Left forelimb (tissue), 1 donor: ENCODE results near the gene FBXO34.
"Not testable (repeated sequence)": the region's sequence is repeated elsewhere in the genome, so short reads cannot be mapped to it uniquely, and the experiment has no call there.

Experiments used
- DNase-seq: peaks from one replicate; pipeline ENCODE4 v3.0.0-alpha.2; 2018; ENCODE audit warnings: low spot score

The FBXO34 gene

DNA sequence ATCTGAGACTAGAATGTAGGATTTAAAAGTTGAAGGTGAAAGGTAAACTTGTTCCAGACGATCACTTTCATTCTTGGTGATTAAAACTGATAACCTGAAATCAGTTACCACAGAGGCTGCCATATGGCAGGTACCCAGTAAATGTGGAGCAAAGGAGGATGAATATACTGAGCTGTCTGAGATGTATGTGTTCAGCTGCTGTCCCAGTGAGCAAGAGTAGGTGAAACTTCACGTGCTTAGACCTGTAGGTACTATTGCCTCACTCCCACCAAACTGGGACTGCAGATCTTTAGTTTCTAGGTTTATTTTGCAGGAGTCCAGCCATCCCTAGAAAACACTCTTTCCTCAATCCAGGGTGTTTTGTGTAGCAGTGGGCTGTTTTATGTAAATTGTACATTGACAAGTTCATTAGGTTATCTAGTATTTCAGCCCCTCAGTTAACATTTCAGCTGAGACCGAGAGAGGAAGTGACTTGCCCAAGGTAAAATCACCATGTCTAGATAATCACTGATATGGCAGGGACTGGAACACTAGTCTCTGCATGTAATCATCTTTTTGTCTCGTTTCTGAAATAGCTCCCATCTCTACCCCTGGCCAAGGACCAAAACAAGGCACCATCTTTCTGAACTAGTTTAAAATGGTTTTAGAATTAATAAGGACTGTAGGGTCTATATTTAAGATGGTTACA lies 77.7 kb downstream of the FBXO34 start:
- DNase-seq = no peak

DNA sequence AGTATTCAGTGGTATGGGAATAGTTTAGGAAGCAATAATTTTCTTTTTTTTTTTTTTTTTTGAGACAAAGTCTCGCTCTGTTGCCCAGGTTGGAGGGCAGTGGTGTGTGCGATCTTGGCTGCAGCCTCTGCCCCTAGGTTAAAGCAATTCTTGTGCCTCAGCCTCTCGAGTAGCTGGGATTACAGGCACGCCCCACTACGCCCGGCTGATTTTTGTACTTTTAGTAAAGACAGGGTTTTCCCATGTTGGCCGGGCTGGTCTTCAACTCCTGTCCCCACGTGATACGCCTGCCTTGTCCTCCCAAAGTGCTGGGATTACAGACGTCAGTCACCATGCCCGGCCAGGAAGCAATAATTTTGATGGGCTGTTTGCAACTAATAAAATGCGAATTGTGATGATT lies 78.3 kb downstream of the FBXO34 start:
- DNase-seq = no peak

DNA sequence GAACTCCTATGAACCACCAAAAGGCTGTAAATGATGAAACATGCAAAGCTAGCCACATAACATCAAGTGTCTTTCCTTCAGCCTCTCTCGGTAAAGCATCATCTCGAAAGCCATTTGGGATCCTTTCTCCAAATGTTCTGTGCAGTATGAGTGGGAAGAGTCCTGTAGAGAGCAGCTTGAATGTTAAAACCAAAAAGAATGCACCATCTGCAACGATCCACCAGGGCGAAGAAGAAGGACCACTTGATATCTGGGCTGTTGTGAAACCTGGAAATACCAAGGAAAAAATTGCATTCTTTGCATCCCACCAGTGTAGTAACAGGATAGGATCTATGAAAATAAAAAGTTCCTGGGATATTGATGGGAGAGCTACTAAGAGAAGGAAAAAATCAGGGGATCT lies 79.2 kb downstream of the FBXO34 start:
- DNase-seq = no peak

DNA sequence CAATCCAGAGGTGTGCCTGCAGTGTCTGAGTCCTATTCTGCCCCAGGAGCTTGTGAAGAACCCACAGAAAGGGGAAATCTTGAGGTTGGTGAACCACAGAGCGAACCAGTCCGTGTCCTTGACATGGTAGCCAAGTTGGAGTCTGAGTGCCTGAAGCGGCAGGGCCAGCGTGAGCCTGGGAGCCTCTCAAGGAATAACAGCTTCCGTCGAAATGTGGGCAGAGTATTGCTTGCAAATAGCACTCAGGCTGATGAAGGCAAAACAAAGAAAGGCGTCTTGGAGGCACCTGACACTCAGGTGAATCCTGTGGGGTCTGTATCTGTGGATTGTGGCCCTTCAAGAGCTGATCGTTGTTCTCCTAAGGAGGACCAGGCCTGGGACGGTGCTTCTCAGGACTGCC lies 79.9 kb downstream of the FBXO34 start:
- DNase-seq = no peak

DNA sequence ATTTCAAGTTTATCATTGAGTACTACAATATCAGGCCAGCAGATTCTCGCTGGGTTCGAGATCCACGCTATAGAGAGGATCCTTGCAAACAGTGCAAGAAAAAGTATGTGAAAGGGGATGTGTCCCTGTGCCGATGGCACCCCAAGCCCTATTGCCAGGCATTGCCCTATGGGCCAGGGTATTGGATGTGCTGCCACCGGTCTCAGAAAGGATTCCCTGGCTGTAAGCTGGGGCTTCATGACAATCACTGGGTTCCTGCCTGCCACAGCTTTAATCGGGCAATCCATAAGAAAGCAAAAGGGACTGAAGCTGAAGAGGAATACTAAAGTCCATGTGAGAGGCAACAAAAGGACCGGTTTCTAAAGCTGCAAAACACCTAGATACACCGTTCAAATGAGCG lies 81.0 kb downstream of the FBXO34 start:
- DNase-seq = no peak

DNA sequence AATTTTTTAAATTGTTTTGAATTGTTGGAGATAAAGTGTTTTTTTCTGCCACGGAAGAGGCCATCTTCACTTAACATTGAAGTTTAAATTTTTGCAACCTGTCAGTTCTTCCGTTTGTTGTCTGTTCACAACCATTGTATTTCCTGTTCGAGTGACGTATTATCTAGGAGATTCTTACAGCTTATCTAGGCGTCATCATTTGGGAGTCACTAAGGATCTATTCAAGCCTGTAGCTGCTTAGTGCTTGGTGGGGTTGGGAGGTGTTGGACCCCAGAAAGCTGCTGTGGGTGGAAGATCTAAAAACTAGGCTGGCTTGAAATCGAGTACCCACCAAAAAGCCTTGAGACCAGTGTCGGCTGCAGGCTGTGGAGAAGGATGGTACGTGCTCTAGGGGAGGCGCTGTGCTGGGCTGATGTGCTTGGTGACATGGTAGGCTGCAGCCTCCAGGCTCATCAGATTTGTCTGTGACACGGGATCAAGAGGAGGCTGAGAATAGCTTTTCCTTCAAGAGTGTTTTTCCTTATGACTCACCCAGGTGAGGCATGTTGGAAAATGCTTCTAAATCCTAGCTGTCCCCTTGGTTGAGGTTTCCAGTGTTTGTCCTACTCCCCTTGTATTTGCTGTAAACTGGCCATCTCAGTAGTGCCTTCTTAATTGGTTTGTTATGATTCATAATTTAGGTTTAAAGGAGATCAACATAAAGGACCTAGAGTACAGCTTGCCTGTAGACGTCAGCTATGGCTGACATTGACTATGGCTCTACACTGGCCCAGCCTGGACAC lies 82.7 kb downstream of the FBXO34 start:
- no peak for DNase-seq

DNA sequence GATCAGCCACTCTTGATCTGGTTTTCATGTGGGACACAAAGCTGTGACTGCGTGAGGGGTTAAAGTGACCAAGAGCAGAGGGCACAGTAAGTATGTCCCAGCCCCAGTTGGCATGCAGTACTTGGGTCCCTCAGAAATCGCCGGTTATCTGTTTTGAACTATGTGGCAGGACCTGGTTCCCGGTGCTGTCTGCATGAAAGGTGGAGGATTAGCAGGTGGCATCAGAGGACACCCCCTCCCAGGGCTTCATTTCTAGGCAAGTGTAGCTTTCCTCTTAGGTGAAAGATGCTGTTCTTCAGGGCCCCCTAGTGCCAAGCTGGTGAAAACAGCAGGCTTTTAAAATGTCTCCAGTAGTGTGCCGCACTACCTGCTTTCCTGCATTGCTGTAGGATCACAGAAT lies 83.3 kb downstream of the FBXO34 start:
- no peak for DNase-seq

DNA sequence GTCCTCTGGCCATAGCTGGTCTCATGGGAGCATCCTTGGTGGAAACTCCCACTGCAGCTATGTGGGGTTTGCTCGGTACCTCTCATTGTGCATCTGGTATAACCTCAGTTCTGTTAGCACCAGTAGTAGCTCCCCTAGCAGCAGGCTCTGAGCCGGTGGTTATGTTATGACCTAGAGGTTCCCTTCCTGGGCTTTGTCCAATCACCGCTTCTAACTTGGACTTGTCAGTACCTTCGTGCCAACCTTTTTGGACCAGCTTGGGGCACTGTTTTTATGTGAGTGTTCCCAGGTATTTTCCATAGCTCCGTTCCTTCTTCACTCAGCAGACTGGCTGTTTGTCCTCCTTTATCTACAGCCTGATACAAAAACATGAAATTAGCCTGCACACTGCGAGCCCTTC lies 84.7 kb downstream of the FBXO34 start:
- DNase-seq = no peak

DNA sequence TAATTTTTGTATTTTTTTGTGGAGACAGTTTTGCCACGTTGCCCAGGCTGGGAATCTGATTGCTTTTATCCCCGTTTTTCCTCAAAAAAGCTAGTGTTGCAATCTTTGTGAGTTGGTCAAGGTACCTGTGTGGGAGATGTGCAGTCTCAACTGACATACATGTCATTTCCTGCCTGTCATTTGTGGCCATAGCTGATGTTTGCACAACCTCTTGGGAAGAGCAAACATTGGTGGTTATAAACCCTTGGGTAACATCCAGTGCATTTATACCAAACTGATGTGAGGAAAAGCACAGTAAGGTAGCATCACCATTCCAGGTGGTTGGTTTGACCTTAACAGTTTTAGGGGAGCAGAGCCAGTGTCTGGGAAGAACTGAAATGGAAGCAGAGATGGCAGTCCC lies 85.7 kb downstream of the FBXO34 start:
- no peak for DNase-seq

DNA sequence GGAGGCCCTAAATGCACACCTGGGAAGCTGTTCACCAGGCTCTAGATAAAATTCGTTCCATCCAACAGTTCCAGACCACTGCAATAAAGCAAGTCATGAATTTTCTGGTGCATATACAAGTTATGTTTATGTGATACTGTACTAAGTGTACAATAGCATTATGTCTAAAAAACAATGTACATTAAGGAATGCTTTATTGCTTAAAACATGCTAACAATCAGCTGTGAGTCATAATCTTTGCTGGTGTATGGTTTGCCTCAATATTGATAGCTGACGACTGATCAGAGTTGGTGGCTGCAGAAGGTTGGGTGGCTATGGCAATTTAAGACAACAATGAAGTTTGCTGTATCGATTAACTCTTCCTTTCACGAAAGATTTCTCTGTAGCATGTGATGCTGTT lies 88.1 kb downstream of the FBXO34 start:
- DNase-seq = no peak

DNA sequence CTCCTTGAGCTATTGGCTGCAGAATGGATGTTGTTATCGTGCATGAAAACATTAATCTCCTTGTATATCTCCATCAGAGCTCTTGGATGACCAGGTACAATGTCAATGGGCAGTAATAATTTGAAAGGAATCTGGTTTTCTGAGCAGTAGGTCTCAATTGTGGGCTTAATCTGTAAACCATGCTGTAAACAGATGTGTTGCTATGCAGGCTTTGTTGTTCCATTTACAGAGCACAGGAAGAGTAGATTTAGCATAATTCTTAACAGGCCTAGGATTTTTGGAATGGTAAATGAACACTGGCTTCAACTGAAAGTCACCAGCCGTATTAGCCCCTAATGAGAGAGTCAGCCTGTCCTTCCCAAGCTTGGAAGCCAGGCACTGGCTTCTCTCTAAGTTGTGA lies 90.0 kb downstream of the FBXO34 start:
- no peak for DNase-seq

DNA sequence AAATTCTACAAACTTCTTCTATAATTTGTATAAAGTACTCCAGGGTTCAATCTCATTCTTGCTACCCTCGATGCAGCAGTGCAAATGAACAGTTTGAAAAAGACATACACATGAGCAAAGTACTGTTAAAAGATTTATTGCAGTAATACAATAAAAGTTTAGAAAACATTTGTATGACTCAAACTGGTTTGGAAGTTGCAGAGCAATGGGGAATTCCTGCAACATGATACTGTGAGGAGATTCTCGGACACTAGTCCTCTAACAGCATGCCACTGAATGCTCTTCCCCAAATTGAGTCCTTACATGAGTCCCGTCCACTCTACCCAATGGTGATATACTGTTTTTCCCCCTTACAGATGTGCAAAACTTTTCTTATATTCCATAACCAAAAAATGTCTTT lies 95.0 kb downstream of the FBXO34 start:
- DNase-seq = no peak

DNA sequence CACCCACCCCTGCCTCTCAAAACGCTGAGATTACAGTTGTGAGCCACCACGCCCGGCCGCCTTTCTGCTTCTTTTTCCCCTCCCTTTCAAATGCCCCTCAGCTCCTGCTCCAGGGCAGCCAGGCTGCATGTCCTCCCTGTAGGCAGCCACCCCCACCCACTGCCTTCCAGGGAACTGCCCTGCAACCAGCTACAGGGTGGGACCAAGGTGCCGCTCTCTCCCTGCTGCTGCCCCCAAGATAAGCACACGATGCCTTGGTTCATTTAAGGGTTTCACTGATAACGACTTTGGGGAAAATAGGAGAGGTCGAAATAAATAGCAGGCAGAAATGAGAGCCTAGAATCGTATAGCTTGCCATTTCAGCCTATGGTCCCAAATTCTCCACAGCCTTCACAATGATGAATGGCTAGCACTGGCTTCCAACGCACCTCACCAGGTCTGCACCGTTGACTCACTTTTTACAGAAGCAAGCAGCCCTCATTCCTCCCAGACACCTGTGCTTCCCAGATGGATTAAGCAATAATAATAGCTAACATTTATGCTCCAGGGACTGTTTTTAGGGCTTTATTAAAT lies 99.7 kb downstream of the FBXO34 start:
- DNase-seq = no peak

DNA sequence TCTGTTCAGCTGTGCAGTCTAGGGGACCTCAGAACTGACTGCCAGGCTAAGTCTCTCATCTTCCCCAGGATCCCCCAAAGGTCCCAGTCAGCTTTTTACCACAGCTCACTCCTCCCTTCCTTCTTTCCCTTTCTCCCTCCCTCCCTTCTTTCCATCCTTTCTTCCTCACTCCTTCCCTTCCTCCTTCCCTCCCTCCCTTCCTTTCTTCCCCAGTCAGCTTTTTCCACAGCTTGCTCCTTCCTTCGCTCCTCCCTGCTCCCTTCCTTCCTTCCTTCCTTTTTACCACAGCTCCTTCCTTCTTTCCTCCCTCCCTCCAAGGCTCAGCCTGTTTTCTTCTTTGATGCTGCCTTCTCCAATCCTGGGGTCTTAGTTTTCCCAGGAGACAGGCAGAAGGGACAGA lies 101.2 kb downstream of the FBXO34 start:
- no peak for DNase-seq

DNA sequence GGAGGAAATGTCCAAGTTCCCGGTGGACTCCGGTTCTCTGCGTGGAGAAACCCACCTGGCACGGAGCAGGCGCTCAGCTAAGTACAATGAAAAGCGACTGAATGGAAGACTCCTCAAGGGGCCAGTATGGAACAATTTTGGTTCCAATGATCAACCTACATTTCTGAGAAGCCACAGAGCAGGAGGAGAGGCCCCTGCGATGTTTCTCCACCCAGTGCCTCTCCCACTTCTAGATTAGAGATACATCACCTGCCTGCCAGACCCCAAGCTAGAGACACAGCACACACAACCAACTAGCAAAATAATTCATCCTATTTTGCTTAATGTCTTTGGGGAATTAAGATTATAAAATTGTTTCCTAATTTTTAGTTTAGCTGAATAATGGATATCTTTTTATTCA lies 101.6 kb downstream of the FBXO34 start:
- DNase-seq = no peak

DNA sequence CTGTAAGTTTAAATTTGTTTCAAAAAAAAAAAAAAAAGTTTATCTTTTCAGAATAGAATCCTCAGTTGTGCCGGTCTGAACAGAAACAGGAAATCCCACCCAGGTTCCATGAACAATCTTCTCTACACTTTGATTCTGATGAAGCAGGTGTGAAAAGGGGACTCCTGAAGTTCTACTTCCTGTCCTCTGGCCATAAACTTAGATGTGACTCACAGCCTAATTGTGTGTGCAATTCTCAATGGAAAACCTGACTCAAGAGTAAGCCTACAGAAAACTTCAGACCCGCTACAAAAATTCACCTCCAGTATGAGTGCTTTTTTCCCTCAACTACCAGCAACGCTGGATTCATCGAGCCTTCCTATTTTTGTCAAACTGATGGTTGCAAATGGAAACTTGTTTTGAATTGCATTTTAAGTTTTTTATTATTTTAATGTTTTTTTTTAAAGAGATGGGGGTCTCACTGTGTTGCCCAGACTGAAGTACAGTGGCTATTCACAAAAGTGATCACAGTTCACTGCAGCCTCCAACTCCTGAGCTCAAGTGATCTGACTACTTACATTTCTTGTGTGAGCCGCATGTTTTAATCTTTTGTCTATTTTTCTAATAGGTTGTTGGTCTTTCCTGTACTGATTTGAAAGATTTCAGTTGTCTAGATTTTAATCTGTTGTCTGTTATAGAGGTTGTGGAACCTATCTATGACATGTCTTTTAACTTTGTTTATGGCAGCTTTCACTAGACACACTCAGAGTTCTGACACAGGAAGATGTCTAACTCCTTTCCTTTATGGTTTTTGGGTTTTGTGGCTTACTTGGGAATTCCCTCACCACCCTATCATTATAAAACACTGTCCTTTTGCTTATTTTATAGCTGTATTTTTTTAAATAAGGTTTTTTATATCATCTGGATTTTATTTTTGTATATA lies 102.8 kb downstream of the FBXO34 start:
- no peak for DNase-seq

DNA sequence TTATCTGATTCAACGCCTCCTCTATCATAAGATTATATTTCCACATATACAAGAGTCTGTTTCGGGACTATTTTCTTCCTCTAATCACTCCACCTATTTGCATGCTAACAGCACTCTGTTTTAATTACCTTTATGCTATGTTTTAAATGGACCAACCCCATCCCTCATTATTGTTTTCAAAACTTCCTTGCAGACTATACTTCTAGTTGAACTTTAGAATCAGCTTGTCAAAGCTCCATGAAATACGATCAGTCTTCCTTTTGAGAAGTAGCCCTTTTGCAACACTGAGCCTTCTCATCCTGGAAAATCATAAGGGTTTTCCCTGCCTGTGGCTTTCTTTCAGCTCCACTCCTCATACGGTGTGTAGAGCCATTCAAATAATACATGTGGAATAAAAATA lies 103.5 kb downstream of the FBXO34 start:
- DNase-seq = no peak

DNA sequence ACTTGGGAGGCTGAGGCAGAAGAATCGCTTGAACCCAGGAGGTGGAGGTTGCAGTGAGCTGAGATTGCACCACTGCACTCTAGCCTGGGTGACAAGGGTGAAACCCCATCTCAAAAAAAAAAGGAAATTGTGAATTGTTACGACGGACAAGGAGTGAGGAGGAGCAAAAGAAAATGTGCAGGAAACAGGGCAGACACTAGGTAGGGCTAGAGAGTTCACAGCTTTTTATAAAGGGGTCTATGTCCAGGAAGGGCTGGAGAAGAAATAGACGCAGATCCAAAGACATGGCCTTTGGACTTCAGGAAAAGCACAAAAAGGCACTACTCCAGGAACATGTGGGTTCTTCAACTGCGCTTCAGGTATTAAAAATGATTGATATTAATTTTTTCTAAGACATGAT lies 106.0 kb downstream of the FBXO34 start:
- DNase-seq = no peak

DNA sequence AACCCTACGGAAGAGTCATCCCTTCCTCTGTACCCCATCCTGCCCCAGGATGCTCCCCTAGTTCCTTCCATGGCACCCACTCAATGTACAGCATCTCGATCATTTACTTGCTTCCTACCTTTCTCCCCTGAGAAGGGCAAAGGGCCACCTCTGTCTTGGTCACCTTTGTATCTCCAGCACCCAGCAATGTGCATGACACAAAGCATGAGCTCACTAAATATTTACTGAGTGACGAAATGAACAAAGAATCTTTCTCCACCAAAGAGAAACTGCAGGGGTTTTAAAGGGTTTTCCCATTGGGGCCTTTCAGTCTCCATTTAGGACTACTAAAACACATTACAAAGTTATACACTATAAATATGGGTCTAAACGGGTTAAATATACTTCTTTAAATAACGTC lies 109.8 kb downstream of the FBXO34 start:
- no peak for DNase-seq

DNA sequence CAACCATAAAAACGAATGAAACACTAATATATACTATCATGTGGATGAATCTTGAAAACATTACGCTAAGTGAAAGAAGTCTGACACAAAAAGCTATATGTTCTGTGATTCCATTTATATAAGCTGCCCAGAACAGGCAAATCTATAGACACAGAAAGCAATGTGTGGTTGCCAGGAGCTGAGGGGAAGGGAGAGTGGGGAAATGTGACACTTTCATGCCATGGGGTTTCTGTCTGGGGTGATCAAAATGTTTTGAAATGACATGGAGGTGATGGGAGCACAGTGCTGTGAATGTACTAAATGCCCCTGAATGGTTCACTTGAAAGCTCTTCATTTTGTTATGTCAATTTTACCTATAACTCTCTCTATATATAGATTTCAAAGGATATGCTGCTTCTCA lies 110.3 kb downstream of the FBXO34 start:
- DNase-seq = no peak

DNA sequence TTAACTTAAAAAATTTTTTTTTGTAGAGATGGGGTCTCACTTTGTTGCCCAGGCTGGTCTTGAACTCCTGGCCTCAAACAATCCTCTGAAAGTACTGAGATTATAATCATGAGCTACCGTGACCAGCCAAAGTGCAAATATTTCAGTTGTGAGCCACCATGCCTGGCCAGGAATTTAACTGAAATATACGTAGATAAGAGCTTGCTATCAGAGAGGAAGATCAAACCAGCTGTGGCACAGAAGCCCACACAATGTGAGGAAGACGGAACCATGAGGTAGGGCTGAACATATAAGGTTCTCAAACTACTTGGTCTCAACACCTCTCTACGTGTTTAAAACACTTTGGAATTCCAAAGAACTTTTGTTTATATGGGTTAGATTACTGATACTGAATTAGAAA lies 111.3 kb downstream of the FBXO34 start:
- DNase-seq = no peak

DNA sequence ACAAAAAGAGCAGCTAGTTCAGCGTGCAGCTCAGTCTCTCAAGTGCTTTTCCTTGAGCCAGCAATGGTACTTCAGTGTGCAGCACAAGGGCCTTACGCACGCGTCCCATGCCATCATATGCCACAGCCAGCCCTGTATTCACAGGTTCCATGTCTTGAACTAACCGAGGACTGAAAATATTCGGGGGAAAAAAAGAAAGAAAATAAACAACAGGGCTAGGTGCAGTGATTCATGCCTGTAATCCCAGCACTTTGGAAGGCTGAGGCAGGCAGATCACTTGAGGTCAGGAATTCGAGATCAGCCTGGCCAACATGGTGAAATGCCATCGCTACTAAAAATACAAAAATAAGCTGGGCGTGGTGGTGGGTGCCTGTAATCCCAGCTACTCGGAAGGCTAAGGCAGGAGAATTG lies 111.8 kb downstream of the FBXO34 start:
- DNase-seq = not testable (repeated sequence)
